Parathyroid adenoma (tissue), 2 donors: ENCODE data around the gene SIK3.

Source experiments
- H2AFZ ChIP-seq: fragments of 300-600 bp; sonication (generic); one replicate; pipeline ENCODE4 v1.7.0; 2017; ENCODE audit warnings: antibody characterized with exemption, mild to moderate bottlenecking
- H3K27ac ChIP-seq: fragments of 300-600 bp; sonication (generic); one replicate; pipeline ENCODE4 v1.7.0; 2017
- H3K27me3 ChIP-seq: fragments of 300-600 bp; sonication (generic); one replicate; pipeline ENCODE4 v1.7.0; 2017; ENCODE audit warnings: low read length; ENCODE audit not compliant: control insufficient read depth, insufficient read depth
- H3K36me3 ChIP-seq: fragments of 300-600 bp; sonication (generic); one replicate; pipeline ENCODE4 v1.7.0; 2017; ENCODE audit warnings: low read length; ENCODE audit not compliant: control insufficient read depth, insufficient read depth
- H3K4me1 ChIP-seq: fragments of 300-600 bp; sonication (generic); one replicate; pipeline ENCODE4 v1.7.0; 2017; ENCODE audit warnings: control low read depth
- H3K4me2 ChIP-seq: fragments of 300-600 bp; sonication (generic); one replicate; pipeline ENCODE4 v1.7.0; 2017; ENCODE audit warnings: low read length
- H3K4me3 ChIP-seq: fragments of 300-600 bp; sonication (generic); one replicate; pipeline ENCODE4 v1.7.0; 2017; ENCODE audit warnings: low read depth, low read length
- H3K79me2 ChIP-seq: fragments of 300-600 bp; sonication (generic); one replicate; pipeline ENCODE4 v1.7.0; 2017; ENCODE audit warnings: control low read depth
- H3K9ac ChIP-seq: fragments of 300-600 bp; sonication (generic); one replicate; pipeline ENCODE4 v1.7.0; 2017; ENCODE audit warnings: mild to moderate bottlenecking
- H3K9me3 ChIP-seq: fragments of 300-600 bp; sonication (generic); one replicate; pipeline ENCODE4 v1.7.0; 2017; ENCODE audit warnings: low read length; ENCODE audit not compliant: control insufficient read depth
- TF ChIP-seq, protein P1 (sequence below): fragments of 300-600 bp; sonication (generic); IDR thresholded peaks from one replicate; pipeline ENCODE4 v1.7.0; 2017; ENCODE audit warnings: antibody characterized with exemption, mild to moderate bottlenecking
- donor health status: primary hyperparathyroidism.

The SIK3 gene

DNA sequence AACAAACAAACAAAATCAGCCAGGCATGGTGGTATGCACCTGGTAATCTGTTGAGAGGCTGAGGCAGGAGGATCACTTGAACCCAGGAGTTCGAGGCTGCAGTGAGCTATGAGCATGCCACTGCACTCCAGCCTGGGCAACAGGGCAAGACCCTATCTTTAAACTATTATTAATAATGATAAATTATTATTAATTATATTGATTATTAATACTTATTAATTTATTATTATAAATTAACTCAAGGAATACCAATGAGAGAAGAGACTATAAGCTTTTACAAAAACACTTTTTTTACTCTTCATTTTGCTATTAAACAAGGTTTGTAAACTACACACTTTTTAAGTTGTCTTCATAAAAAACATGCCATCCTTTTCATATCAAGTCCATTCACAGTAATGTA, 163.1 kb downstream of the SIK3 start:
- Histone ChIP-seq H3K9ac (no peak overlapping the region), H3K4me3 (no peak overlapping the region), H3K9me3 (no peaks in the 10 kb centered on the region), H3K4me1 (no peaks in the 10 kb centered on the region), H3K27me3 (no peaks in the 10 kb centered on the region), H3K4me2 (no peak overlapping the region), H2AFZ (no peak overlapping the region), H3K36me3 (no peaks in the 10 kb centered on the region), H3K27ac (no peak overlapping the region), H3K79me2 (no peaks in the 10 kb centered on the region)
- TF ChIP-seq, protein P1, sequence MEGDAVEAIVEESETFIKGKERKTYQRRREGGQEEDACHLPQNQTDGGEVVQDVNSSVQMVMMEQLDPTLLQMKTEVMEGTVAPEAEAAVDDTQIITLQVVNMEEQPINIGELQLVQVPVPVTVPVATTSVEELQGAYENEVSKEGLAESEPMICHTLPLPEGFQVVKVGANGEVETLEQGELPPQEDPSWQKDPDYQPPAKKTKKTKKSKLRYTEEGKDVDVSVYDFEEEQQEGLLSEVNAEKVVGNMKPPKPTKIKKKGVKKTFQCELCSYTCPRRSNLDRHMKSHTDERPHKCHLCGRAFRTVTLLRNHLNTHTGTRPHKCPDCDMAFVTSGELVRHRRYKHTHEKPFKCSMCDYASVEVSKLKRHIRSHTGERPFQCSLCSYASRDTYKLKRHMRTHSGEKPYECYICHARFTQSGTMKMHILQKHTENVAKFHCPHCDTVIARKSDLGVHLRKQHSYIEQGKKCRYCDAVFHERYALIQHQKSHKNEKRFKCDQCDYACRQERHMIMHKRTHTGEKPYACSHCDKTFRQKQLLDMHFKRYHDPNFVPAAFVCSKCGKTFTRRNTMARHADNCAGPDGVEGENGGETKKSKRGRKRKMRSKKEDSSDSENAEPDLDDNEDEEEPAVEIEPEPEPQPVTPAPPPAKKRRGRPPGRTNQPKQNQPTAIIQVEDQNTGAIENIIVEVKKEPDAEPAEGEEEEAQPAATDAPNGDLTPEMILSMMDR: no peak

DNA sequence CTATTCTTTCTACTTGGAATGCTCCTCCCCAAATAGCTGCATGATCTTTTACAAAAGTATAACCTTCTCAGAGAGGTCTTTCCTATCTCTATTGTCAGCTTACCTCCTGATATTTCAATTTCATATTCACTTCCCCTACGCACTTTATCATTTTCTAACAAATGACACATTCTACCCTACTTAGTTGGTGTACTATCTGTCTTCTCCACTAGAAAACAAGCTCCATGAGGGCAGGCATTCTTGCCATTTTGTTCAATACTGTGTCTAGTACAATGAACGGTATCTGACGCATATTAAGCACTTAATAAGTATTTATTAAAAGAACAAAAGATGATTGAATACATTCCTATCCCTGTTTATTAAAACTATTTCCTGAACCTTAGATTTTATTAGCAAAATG, 164.3 kb downstream of the SIK3 start:
- no peak overlapping the region for H3K27ac ChIP-seq
- no peak overlapping the region for H3K9ac ChIP-seq
- H3K4me3 ChIP-seq: no peak overlapping the region
- H3K27me3 ChIP-seq: no peaks in the 10 kb centered on the region
- TF ChIP-seq, protein P1: no peak
- no peaks in the 10 kb centered on the region for H3K79me2 ChIP-seq
- H3K36me3 ChIP-seq: no peaks in the 10 kb centered on the region
- no peak overlapping the region for H2AFZ ChIP-seq
- H3K4me2 ChIP-seq: no peak overlapping the region
- no peaks in the 10 kb centered on the region for H3K9me3 ChIP-seq
- H3K4me1 ChIP-seq: peaks cover 5% of the 10 kb centered on the region

DNA sequence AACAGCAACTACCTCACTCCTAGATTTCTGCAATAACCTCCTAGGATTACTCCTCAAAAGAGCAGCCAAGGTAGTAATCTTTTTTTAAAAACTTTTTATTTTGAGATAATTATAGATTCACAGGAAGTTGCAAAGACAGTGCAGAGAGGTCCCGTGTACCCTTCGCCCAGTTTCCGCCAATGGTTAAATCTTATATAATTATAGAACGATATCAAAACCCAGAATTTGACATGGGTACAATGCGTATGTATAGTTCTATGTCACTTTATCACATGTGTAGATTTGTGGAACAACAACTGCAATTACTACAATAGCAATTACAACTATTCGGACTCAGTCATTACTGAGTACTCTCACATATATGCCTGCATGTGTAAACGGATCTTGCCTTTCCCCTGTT, 166.0 kb downstream of the SIK3 start:
- Histone ChIP-seq H3K27ac (no peak overlapping the region), H3K79me2 (no peaks in the 10 kb centered on the region), H3K9me3 (no peaks in the 10 kb centered on the region), H3K9ac (no peak overlapping the region), H2AFZ (no peak overlapping the region), H3K4me3 (no peak overlapping the region), H3K4me2 (no peak overlapping the region), H3K36me3 (no peaks in the 10 kb centered on the region), H3K27me3 (no peaks in the 10 kb centered on the region), H3K4me1 (peaks cover 5% of the 10 kb centered on the region)
- TF ChIP-seq, protein P1: no peak

DNA sequence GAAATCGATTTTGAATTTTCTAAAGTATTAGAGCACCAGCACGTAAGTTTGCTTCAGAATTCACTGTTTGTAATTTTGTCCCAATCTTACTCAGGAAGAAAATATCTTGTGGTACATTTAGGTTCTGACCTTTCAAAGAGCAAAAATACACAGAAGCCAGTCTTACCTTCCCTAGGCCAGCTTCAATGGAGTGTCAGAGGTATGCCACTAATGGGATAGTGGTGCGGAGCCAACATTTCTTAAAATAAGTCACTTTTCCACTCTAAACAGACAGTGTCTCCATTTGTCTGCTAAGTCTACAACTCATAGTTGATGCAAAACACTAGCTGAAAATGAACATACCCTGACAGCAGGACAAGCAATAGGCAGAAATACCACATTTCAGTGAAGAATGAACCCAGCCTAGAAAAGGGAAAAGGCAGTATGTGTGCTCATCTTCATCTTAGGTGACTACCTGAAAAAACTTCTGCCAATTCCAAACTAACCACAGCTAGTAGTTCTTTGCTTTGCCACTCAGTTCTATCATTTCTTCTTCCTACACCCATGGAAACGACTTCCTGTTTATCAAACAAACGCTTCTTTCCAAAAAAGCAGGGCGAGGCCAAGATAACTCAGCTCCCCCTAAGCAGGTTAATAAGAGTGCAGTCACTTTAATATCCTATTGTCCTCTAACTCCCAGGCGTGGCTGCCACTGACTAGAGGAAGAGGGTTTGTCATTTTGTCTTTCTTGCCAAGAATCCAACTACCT, 166.8 kb downstream of the SIK3 start:
- no peak overlapping the region for H2AFZ ChIP-seq
- no peak overlapping the region for H3K4me2 ChIP-seq
- H3K9ac ChIP-seq: no peak overlapping the region
- H3K36me3 ChIP-seq: no peaks in the 10 kb centered on the region
- TF ChIP-seq, protein P1: no peak
- no peaks in the 10 kb centered on the region for H3K27me3 ChIP-seq
- H3K9me3 ChIP-seq: no peaks in the 10 kb centered on the region
- peak overlapping the region; percentile 18 for H3K27ac ChIP-seq
- no peak overlapping the region for H3K4me3 ChIP-seq
- no peaks in the 10 kb centered on the region for H3K79me2 ChIP-seq
- H3K4me1 ChIP-seq: peaks cover 5% of the 10 kb centered on the region

DNA sequence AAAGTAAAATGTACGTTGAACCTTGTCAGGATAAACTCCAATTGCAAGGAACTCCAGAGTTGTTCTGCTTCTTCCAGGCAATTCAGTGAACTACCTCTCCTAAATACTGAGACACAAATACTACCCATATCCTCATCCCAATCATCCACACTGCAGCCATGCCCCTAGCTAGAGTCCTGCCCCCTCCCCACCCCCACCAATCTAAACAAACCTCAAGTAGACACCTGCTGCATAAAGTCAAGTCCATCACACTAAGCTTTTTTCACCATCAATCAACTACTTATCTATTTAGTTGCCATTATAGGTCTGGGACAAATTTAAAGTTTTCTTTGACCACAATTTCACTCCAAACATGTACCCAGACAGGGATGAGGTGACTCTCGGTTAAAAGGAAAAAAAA, 167.6 kb downstream of the SIK3 start:
- Histone ChIP-seq H3K27ac (no peak overlapping the region), H3K79me2 (no peaks in the 10 kb centered on the region), H3K36me3 (no peaks in the 10 kb centered on the region), H3K4me2 (peak overlapping the region; percentile 37), H3K4me3 (peak overlapping the region; percentile 14), H3K9me3 (no peaks in the 10 kb centered on the region), H2AFZ (no peak overlapping the region), H3K4me1 (peaks cover 5% of the 10 kb centered on the region), H3K9ac (no peak overlapping the region), H3K27me3 (no peaks in the 10 kb centered on the region)
- TF ChIP-seq, protein P1: no peak
